Fibroblast of lung (primary cell): ENCODE measurements around the gene CBLC.

Experiments
- CTCF ChIP-seq, 2 donors: IDR thresholded peaks in 1 of 2; conservative IDR thresholded peaks in 1 of 2; 1 replicate in 1 of 2; 2 replicates in 1 of 2; pipeline ENCODE4 v1.5.1; 2011 to 2012; ENCODE audit warnings: low read length in 2 of 2, control low read depth in 1 of 2, inconsistent platforms in 1 of 2, low read depth in 1 of 2, mild to moderate bottlenecking in 1 of 2
- EZH2 ChIP-seq: IDR thresholded peaks from 2 replicates; pipeline ENCODE4 v1.5.1; 2012; ENCODE audit warnings: low read length, control low read depth, mild to moderate bottlenecking; ENCODE audit errors: missing control alignments

GRCh38 chr19:44824761-44825160, 47.1 kb downstream of the CBLC start:
- TF ChIP-seq EZH2 (no peak), CTCF (conservative IDR thresholded peaks at IDR 0.05 in 1 of 2, IDR thresholded peaks at IDR 0.05 in 1 of 2; ENCODE audit: low read depth in 1 of 2, low read length in 2 of 2) (no peak)
